ENCODE data around the gene INHA.

Gene INHA

GRCh38 chr2:219612577-219613286, 40.6 kb downstream of the INHA start:
- FAIRE-seq: no peak

DNA sequence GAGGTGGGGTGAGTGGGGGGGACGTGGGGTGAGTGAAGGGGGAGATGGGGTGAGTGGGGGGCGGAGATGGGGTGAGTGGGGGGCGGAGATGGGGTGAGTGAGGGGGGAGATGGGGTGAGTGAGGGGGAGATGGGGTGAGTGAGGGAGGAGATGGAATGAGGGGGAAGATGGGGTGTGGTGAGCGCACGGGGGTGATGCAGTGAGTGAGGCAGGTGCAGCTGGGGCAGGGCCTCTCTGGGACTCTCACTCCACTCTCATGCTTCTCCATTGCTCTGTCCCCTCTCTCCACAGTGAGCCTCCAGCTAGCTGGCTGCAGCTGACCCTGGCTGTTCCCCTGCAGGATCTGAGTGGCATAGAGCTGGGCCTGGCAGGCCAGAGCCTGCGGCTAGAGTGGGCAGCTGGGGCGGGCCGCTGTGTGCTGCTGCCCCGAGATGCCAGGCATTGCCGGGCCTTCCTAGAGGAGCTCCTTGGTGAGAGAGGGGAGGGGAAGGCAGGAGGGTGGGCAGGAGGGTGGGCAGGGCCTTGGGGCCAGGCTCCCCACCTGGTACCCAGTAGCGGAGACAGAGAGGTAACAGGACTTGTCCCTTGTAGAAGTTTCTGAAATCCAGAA, 41.5 kb downstream of the INHA start:
- no peak for FAIRE-seq

DNA sequence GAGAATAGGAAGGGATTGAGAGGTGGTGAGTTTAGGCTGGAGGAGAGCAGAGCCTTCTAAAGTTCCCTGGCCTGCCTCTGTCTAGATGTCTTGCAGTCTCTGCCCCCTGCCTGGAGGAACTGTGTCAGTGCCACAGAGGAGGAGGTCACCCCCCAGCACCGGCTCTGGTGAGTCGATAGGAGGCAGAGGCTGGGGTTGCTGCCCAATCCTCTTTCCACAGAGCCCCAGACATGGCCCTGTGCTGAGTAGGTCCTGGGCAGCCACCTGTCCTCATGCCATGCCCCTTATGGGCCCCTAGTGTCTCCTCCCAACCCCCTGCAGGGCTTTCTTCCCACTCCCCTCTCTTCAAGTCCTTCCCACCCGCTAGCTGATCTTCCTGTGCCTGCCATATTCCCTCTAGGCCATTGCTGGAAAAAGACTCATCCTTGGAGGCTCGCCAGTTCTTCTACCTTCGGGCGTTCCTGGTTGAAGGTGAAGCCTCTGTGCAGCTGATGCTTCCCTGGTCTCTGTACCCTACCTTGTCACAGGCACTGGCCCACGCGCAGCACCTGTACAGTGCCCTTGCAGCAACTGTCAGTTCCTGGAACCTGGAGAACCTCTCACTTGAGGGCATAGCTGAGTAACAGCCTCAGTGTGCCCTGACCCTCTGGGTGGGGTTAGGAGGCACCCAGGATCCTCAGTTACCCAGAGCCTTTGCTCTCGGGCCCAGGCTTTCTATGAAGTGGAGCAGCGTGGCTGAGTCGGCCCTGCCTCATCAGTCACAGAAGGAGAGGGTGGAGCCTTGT, 42.2 kb downstream of the INHA start:
- FAIRE-seq: no peak

GRCh38 chr2:219615036-219615435, 42.9 kb downstream of the INHA start:
- no peak for FAIRE-seq

GRCh38 chr2:219615894-219616293, 43.8 kb downstream of the INHA start:
- no peak for FAIRE-seq

DNA sequence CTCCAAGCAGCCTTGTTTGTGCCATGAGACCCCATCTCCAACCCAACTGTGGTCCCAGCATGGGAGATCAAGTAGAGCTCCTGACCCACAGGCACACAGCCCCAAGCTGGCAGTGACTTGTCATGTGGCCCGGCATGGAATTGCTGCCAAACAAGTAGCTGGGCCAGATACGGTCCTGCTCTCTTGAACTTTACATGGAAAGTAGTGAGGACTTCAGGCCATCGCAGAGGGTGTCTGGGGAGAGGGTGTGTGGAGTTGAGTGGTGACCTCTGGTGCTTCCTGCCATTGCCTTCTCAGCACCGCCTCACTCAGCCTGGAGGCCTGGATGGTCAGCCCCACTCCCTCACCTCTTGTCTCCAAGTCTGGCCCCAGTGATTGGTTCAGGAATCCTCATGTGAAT, 44.4 kb downstream of the INHA start:
- no peak for FAIRE-seq

- no peak for FAIRE-seq
Measured at GRCh38 chr2:219618733-219619122, 46.6 kb downstream of the INHA start.

DNA sequence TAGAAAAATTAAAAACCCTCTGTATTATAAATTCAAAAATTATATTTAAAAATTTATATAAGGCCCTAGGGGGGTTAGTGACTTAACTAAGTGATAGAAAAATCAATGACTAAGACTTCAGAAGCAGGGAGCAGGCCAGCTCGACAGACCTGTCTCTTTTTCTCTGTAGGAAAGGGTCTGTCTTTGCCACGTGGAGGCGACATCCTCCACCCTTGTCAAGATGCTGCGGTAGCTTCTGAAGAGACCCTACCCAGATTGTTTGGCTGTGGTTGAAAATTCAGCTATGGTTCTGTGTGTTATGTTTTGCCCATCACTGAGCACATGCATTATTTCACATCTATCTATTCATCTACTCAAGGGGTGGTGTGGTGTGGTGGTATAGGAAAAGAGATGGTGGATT, 47.1 kb downstream of the INHA start:
- FAIRE-seq: no peak

DNA sequence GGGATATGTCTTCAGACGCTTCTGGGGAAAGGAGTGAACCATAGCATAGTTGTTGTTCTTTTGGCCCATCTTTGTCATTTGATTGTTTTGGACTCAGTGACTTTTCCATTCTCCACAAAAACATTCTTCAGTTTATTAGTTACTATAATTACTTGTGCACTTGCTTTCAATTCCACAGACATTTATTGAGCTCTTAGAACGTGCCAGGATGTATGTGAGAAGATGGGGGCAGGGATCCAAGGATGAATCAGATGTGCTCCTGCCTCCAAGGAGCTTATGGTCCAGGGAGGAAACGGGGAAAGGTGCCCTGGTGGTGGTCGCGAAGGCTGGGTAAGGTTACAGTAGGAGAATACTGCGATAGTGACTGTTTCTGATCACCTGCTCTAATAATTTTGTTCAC, 48.4 kb downstream of the INHA start:
- FAIRE-seq: no peak

DNA sequence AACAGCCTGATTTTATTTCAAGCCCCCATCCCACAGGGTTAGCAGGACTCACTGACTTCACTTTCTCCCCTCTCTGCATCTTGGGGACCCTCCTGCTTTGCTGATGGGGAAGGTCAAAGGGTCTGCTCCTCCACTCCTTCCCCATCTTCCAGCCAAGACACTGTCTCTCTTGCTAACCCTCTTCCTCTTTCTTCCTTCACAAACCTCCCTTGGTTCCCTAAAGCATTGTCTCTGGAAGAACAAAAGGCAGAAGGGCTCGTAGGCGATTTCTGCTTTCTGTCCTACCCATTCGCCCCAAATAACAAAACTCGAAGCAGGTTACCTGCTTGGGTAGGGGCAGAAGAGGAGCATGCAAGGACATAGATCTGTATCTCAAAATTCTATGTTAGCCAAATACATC, 49.8 kb downstream of the INHA start:
- FAIRE-seq: no peak

DNA sequence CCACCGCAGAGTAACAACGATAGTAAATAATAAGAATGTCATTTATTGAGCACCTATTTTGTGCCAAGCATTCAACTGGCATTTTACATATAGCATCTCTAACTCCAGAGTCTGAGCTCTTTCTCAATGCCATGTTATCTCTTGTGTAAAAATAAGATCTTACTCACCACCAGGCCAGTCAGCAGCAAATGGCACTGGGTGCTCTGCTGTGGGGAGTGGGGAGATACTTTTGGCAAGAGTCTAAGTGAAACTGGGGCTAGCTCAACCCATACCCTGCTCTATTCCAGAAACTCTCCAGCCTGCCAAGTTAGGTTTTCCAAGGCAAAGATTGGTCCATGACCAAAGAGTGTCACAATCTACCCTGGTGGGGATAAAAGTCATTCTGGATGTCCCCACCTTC, 50.4 kb downstream of the INHA start:
- no peak for FAIRE-seq

GRCh38 chr2:219624565-219624964, 52.5 kb downstream of the INHA start:
- no peak for FAIRE-seq

GRCh38 chr2:219625179-219625578, 53.1 kb downstream of the INHA start:
- FAIRE-seq: no peak

All from endometrium (tissue), 2 donors.